HFFc6 (cell line): ENCODE results near the gene LHFPL3. TPM values are rescaled to one million over a fixed set of nuclear protein-coding genes. Genes with fewer than 3 reads are reported as not detected.
A peak's percentile ranks its signal among the peaks of the same experiment; 100 is the strongest.

ENCODE experiments used
- DNase-seq: peaks from one replicate; pipeline ENCODE4 v3.0.0-alpha.2; 2018
- H3K27ac Mint-ChIP-seq: 2 replicates; pipeline ENCODE4 v1.8.0; 2020; ENCODE audit warnings: mild to moderate bottlenecking, mixed read lengths
- H3K27me3 Mint-ChIP-seq: 2 replicates; pipeline ENCODE4 v1.8.0; 2021; ENCODE audit warnings: mild to moderate bottlenecking, moderate library complexity, mixed read lengths; ENCODE audit not compliant: insufficient read depth
- H3K36me3 Mint-ChIP-seq: 2 replicates; pipeline ENCODE4 v1.8.0; 2021; ENCODE audit warnings: low read depth, mixed read lengths
- H3K4me1 Mint-ChIP-seq: 2 replicates; pipeline ENCODE4 v1.8.0; 2020; ENCODE audit warnings: low read depth, mixed read lengths
- H3K4me3 Mint-ChIP-seq: 2 replicates; pipeline ENCODE4 v1.8.0; 2020; ENCODE audit warnings: mild to moderate bottlenecking, moderate library complexity, mixed read lengths
- H3K9me3 Mint-ChIP-seq: 2 replicates; pipeline ENCODE4 v1.8.0; 2020; ENCODE audit warnings: mild to moderate bottlenecking, mixed read lengths
- total RNA-seq, 6 experiments: library from RNA; stranded (reverse); fragmentation: NEBNext Ultra II Directional; extraction: Animal tissue kit (Norgen Biotek cat#: 25700); gene quantifications; 2 replicates in 1 of 6; 3 replicates in 5 of 6; pipeline ENCODE4 v1.2.3, GENCODE V29; 2021
- TF ChIP-seq, protein P1 (sequence below): fragments of 200-600 bp; sonication (generic); IDR thresholded peaks from 2 replicates; pipeline ENCODE4 v1.5.0; 2021; ENCODE audit warnings: antibody characterized with exemption, mild to moderate bottlenecking

LHFPL3 gene
- total RNA-seq, 6 experiments from 2014 or later, result not detected

DNA sequence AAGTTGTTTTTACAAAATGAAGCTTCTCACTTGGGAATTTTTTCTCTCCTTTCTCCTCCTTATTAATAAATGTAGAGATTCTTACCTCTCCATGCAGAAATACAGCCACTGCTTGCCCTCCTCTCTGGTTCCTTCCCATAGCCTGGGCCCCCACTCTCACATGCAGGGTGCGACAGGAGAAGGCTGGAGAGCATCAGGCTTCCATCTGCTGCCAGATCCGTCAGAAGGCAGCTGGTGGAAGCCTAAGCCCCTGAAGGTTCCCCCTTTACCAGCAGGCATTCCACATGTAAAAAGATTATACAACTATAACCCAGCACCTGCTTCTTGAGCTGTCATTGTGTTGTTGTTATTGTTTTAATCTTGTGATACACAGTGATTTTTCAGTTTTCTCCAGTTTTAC is 314.2 kb downstream of the LHFPL3 start:
- H3K36me3 Mint-ChIP-seq, result no peaks in the 10 kb centered on the region
- H3K27ac Mint-ChIP-seq, result no peak overlapping the region
- H3K4me3 Mint-ChIP-seq, result no peak overlapping the region
- no peaks in the 10 kb centered on the region for H3K4me1 Mint-ChIP-seq
- H3K27me3 Mint-ChIP-seq, result no peaks in the 10 kb centered on the region
- H3K9me3 Mint-ChIP-seq, result peaks cover 11% of the 10 kb centered on the region; the same call in 1 of the 2 replicates
- no peak for DNase-seq
- TF ChIP-seq, protein P1, sequence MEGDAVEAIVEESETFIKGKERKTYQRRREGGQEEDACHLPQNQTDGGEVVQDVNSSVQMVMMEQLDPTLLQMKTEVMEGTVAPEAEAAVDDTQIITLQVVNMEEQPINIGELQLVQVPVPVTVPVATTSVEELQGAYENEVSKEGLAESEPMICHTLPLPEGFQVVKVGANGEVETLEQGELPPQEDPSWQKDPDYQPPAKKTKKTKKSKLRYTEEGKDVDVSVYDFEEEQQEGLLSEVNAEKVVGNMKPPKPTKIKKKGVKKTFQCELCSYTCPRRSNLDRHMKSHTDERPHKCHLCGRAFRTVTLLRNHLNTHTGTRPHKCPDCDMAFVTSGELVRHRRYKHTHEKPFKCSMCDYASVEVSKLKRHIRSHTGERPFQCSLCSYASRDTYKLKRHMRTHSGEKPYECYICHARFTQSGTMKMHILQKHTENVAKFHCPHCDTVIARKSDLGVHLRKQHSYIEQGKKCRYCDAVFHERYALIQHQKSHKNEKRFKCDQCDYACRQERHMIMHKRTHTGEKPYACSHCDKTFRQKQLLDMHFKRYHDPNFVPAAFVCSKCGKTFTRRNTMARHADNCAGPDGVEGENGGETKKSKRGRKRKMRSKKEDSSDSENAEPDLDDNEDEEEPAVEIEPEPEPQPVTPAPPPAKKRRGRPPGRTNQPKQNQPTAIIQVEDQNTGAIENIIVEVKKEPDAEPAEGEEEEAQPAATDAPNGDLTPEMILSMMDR, result no peak

DNA sequence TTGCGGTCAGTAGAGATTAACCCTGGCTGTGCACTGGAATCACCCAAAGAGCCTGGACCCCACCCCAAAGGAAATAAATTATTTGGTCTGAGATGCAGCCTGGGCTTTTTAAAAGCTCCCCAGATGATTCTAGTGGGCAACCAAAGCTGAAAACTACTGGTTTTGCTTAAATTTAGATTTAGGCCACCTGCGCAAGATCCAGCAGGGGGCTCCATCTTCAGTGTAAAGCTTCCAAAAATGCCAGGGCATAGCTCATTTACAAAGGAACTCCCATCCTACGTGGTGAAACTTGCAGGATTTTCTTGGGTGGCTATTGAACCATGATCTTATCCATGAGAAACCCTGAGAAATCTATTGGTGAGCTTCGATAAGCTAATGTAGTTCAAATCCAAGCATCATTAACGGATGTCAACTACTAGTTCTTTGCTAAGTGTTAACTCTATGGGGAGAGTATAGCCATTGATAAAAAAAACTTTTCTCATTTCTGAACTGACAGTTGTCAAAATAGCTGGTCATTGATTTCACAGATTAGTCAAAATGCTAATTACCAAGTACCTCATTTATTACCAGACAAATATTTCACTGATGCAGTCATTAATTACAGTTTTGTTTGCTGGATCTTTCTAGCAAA is 315.3 kb downstream of the LHFPL3 start:
- no peaks in the 10 kb centered on the region for H3K27me3 Mint-ChIP-seq
- H3K4me3 Mint-ChIP-seq, result no peak overlapping the region
- no peak for DNase-seq
- TF ChIP-seq, protein P1, result peak; percentile 61
- no peak overlapping the region for H3K27ac Mint-ChIP-seq
- H3K4me1 Mint-ChIP-seq, result no peaks in the 10 kb centered on the region
- no peaks in the 10 kb centered on the region for H3K36me3 Mint-ChIP-seq
- H3K9me3 Mint-ChIP-seq, result peaks cover 12% of the 10 kb centered on the region; the same call in 1 of the 2 replicates

DNA sequence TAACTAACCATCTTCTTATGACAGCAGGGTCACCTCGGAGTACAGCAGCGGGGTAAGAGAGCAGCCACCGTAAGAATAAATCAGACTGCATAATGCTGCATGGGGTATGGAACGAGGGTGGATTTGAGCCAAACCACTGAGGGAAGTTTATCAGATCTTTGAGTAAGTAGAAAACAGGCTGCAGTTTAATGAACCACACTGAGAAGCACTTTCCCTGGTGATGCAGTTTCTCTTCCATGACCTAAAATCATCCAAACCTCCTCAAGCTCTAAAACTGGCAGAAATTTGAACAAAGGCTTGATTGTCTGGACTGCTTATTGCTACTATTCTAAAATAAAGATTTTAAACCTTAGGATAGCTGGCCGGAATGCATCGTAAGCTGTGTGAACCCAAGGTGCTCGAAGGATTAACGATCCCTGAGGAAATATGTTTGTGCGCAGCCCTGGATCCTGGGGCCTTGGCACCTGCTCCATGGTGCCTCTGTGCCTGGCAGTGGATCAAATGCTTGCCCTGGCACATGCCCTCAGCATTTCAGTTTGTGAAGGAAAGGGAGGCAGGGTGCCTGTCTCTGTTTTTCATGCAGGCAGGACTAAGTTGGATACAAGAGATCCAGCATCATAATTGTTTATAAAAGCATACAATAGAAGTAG is 322.7 kb downstream of the LHFPL3 start:
- H3K9me3 Mint-ChIP-seq, result peaks cover 22% of the 10 kb centered on the region
- no peaks in the 10 kb centered on the region for H3K4me1 Mint-ChIP-seq
- no peaks in the 10 kb centered on the region for H3K36me3 Mint-ChIP-seq
- no peak for DNase-seq
- H3K27ac Mint-ChIP-seq, result no peak overlapping the region
- H3K4me3 Mint-ChIP-seq, result no peak overlapping the region
- H3K27me3 Mint-ChIP-seq, result no peaks in the 10 kb centered on the region
- TF ChIP-seq, protein P1, result no peak

DNA sequence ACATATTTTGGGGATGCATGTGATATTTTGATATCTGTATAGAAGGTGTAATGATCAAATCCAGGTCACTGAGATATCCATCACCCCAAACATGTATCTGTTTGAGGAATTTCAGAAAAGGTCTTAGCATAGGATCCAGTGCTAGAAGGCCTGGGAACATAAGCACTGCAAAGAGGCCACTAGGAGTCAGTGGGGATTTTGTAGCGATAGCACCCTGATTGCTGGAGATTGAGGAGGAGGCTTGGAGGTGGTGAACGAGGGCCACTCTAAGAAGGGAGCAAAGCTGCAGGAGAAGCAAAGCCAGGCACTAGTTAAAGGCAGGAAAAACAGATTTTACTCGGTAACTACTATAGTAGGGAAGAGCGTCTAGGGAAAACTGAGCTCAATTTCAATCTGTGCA is 324.0 kb downstream of the LHFPL3 start:
- TF ChIP-seq, protein P1, result no peak
- Mint-ChIP-seq H3K4me3 (no peak overlapping the region), H3K4me1 (no peaks in the 10 kb centered on the region), H3K27me3 (no peaks in the 10 kb centered on the region), H3K36me3 (no peaks in the 10 kb centered on the region), H3K27ac (no peak overlapping the region), H3K9me3 (peaks cover 30% of the 10 kb centered on the region)
- no peak for DNase-seq

DNA sequence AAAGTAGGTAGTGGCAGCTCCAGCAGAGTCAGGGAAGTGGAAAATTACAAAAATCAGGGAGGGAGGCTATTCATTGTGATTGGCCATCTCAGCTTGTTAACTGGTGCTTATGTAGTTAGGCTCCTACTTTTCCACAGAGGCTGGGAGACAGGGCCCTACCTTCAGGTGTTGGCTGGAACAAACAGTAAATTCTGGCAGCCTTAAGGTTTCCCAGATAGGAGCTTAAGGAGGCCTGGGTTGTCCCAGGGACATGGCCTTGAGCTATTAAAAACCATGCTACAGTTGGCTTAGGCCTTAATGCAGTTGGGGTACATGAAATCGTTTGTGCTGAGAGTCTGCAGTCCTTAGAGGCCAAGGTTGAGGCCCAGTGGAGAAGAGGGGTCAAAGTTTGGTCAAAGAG is 324.5 kb downstream of the LHFPL3 start:
- DNase-seq, result no peak
- H3K27me3 Mint-ChIP-seq, result no peaks in the 10 kb centered on the region
- H3K4me3 Mint-ChIP-seq, result no peak overlapping the region
- no peaks in the 10 kb centered on the region for H3K36me3 Mint-ChIP-seq
- peaks cover 34% of the 10 kb centered on the region for H3K9me3 Mint-ChIP-seq
- H3K4me1 Mint-ChIP-seq, result no peaks in the 10 kb centered on the region
- TF ChIP-seq, protein P1, result no peak
- no peak overlapping the region for H3K27ac Mint-ChIP-seq
